HCT116 (cell line): ENCODE data around the gene SLC35F1. TPM values are rescaled to one million over a fixed set of nuclear protein-coding genes. Genes with fewer than 3 reads are reported as not detected.

Experiments
- ATAC-seq: fragments of 200-7000 bp; cut with Tn5 transposase; 2 replicates; pipeline ENCODE4 v1.9.1; 2020; ENCODE audit warnings: mild to moderate bottlenecking, moderate library complexity
- BruUV-seq: library from RNA; stranded (reverse); fragments of 400-500 nt; replicated peaks from 2 replicates; lab custom pipeline; 2021; lab: Mats Ljungman, UMichigan
- CTCF ChIA-PET: fragments of 300-600 bp; sonication (Branson Sonifier 250); formaldehyde crosslinking; loops from one replicate; lab custom pipeline; 2021; ENCODE audit warnings: antibody characterized with exemption; lab: Charles Lee
- POLR2A ChIA-PET: fragments of 300-600, 350-600 bp; sonication (Branson Sonifier 250); formaldehyde crosslinking; loops from one replicate; lab custom pipeline; 2021; ENCODE audit warnings: antibody characterized with exemption; lab: Charles Lee
- RAD21 ChIA-PET, 2 experiments: fragments of 300-600 bp; sonication (Branson Sonifier 250); formaldehyde crosslinking; loops; one replicate each; lab custom pipeline; 2023; ENCODE audit warnings: low total read pairs in 2 of 2; ENCODE audit not compliant: uncharacterized antibody in 2 of 2, unreplicated experiment in 2 of 2, low non-redundant PET in 1 of 2; lab: Charles Lee
- DNase-seq: peaks from one replicate; pipeline ENCODE4 v3.0.0-alpha.2; 2010; ENCODE audit warnings: low read depth, low spot score
- H2AFZ ChIP-seq: fragments of 200-600 bp; shearing (Covaris generic), sonication (generic); 2 replicates; pipeline ENCODE4 v1.6.1; 2017; ENCODE audit warnings: low read depth, mixed run types, mixed read lengths, antibody characterized with exemption, low read length; ENCODE audit not compliant: poor library complexity, severe bottlenecking
- H3K27ac ChIP-seq: 2 replicates; pipeline ENCODE4 v1.5.1; 2012; ENCODE audit warnings: low read depth, low read length
- H3K27me3 ChIP-seq: fragments of 200-600 bp; sonication (generic); 2 replicates; pipeline ENCODE4 v1.6.1; 2016; ENCODE audit warnings: mixed run types, low read length, mixed read lengths; ENCODE audit not compliant: insufficient read depth
- H3K36me3 ChIP-seq, 2 experiments: fragments of 200-500 bp in 1 of 2; fragments of 200-600 bp in 1 of 2; sonication (Bioruptor generic) in 1 of 2; sonication (generic) in 1 of 2; 2 replicates each; pipeline versions ENCODE4 v1.5.1 to v1.6.1; 2014 to 2016; ENCODE audit warnings: low read length in 2 of 2, inconsistent platforms in 1 of 2, mixed read lengths in 1 of 2, mixed run types in 1 of 2; ENCODE audit not compliant: insufficient read depth in 2 of 2, control insufficient read depth in 1 of 2
- H3K4me1 ChIP-seq, 2 experiments: fragments of 200-600 bp in 1 of 2; sonication (generic) in 1 of 2; 2 replicates each; pipeline versions ENCODE4 v1.5.1 to v1.6.1; 2012 to 2017; ENCODE audit warnings: low read length in 2 of 2, inconsistent platforms in 1 of 2, mild to moderate bottlenecking in 1 of 2, mixed read lengths in 1 of 2, mixed run types in 1 of 2, moderate library complexity in 1 of 2; ENCODE audit not compliant: insufficient read depth in 2 of 2, control insufficient read depth in 1 of 2
- H3K4me2 ChIP-seq: fragments of 200-600 bp; sonication (generic); 2 replicates; pipeline ENCODE4 v1.6.1; 2017; ENCODE audit warnings: mixed run types, low read length, mixed read lengths
- H3K4me3 ChIP-seq, 2 experiments: fragments of 200-600 bp in 1 of 2; sonication (generic) in 1 of 2; replicated peaks in 1 of 2; 2 replicates each; pipeline ENCODE4 v1.5.1; 2011 to 2016; ENCODE audit warnings: low read length in 2 of 2, control low read depth in 1 of 2, low read depth in 1 of 2, mild to moderate bottlenecking in 1 of 2, mixed read lengths in 1 of 2, mixed run types in 1 of 2
- H3K79me2 ChIP-seq: fragments of 200-600 bp; sonication (generic); 2 replicates; pipeline ENCODE4 v1.6.1; 2017; ENCODE audit warnings: mild to moderate bottlenecking, mixed run types, low read length, moderate library complexity, mixed read lengths; ENCODE audit not compliant: insufficient read depth
- H3K9ac ChIP-seq: fragments of 200-600 bp; sonication (generic); 2 replicates; pipeline ENCODE4 v1.6.1; 2016; ENCODE audit warnings: low read length, mixed read lengths
- H3K9me2 ChIP-seq: fragments of 200-600 bp; sonication (generic), shearing (Covaris generic); 2 replicates; pipeline ENCODE4 v1.6.1; 2017; ENCODE audit warnings: mixed run types, mild to moderate bottlenecking, moderate library complexity; ENCODE audit not compliant: insufficient read depth
- H3K9me3 ChIP-seq, 2 experiments: fragments of 200-500 bp in 1 of 2; fragments of 200-600 bp in 1 of 2; sonication (Bioruptor generic) in 1 of 2; sonication (generic) in 1 of 2; 2 replicates each; pipeline ENCODE4 v1.6.1; 2014 to 2017; ENCODE audit warnings: low read length in 2 of 2, mixed read lengths in 2 of 2, inconsistent platforms in 1 of 2, low read depth in 1 of 2, mild to moderate bottlenecking in 1 of 2, mixed run types in 1 of 2, moderate library complexity in 1 of 2; ENCODE audit not compliant: control insufficient read depth in 1 of 2, insufficient read depth in 1 of 2
- H4K20me1 ChIP-seq: fragments of 200-600 bp; sonication (generic), shearing (Covaris generic); 2 replicates; pipeline ENCODE4 v1.6.1; 2017; ENCODE audit warnings: mixed run types, mild to moderate bottlenecking, moderate library complexity; ENCODE audit not compliant: insufficient read depth
- CEBPB ChIP-seq: IDR thresholded peaks from 2 replicates; pipeline ENCODE4 v1.6.1; 2012; ENCODE audit warnings: low read depth
- EGR1 ChIP-seq: IDR thresholded peaks from 2 replicates; pipeline ENCODE4 v1.6.1; 2012; ENCODE audit warnings: low read depth
- ELF1 ChIP-seq: IDR thresholded peaks from 2 replicates; pipeline ENCODE4 v1.6.1; 2012; ENCODE audit warnings: low read depth, borderline replicate concordance
- EZH2 ChIP-seq: fragments of 200-600 bp; sonication (generic); IDR thresholded peaks from 2 replicates; pipeline ENCODE4 v1.6.1; 2017; ENCODE audit warnings: antibody characterized with exemption, mixed run types
- EZH2phosphoT487 ChIP-seq: fragments of 200-600 bp; IDR thresholded peaks from 2 replicates; pipeline ENCODE4 v1.6.1; 2018; ENCODE audit warnings: antibody characterized with exemption, borderline replicate concordance
- FOSL1 ChIP-seq: IDR thresholded peaks from 2 replicates; pipeline ENCODE4 v1.6.1; 2012; ENCODE audit warnings: low read depth
- JUND ChIP-seq: IDR thresholded peaks from 2 replicates; pipeline ENCODE4 v1.6.1; 2012
- MAX ChIP-seq: IDR thresholded peaks from 2 replicates; pipeline ENCODE4 v1.6.1; 2012
- POLR2A ChIP-seq: IDR thresholded peaks from 2 replicates; pipeline ENCODE4 v1.7.0; 2011; ENCODE audit warnings: borderline replicate concordance; ENCODE audit not compliant: insufficient read depth, insufficient read length; ENCODE audit errors: extremely low read depth
- RAD21 ChIP-seq: IDR thresholded peaks from 2 replicates; pipeline ENCODE4 v1.6.1; 2012; ENCODE audit warnings: low read depth, mild to moderate bottlenecking
- REST ChIP-seq: IDR thresholded peaks from 2 replicates; pipeline ENCODE4 v1.6.1; 2012; ENCODE audit warnings: low read depth
- SP1 ChIP-seq: IDR thresholded peaks from 2 replicates; pipeline ENCODE4 v1.6.1; 2012; ENCODE audit warnings: low read depth
- SRF ChIP-seq: IDR thresholded peaks from 2 replicates; pipeline ENCODE4 v1.6.1; 2012; ENCODE audit warnings: low read depth
- TCF7L2 ChIP-seq: IDR thresholded peaks from 2 replicates; pipeline ENCODE4 v1.7.0; 2011; ENCODE audit warnings: borderline replicate concordance, inconsistent platforms; ENCODE audit not compliant: insufficient read depth, insufficient read length; ENCODE audit errors: extremely low read depth
- YY1 ChIP-seq: IDR thresholded peaks from 2 replicates; pipeline ENCODE4 v1.6.1; 2011; ENCODE audit warnings: low read length, low read depth, moderate library complexity, mild to moderate bottlenecking; ENCODE audit not compliant: insufficient replicate concordance; ENCODE audit errors: extremely low read depth
- ZBTB33 ChIP-seq: IDR thresholded peaks from 2 replicates; pipeline ENCODE4 v1.6.1; 2011; ENCODE audit warnings: mild to moderate bottlenecking, low read length, moderate library complexity; ENCODE audit not compliant: insufficient replicate concordance; ENCODE audit errors: extremely low read depth
- ZFX ChIP-seq: fragments of 450-650 bp; IDR thresholded peaks from 2 replicates; pipeline ENCODE4 v1.6.1; 2017
- ZNF274 ChIP-seq: fragments of 200-500 bp; sonication (Bioruptor generic); IDR thresholded peaks from 2 replicates; pipeline ENCODE4 v1.6.1; 2014; ENCODE audit warnings: mild to moderate bottlenecking, low read depth, low read length, inconsistent platforms
- intact Hi-C: fragments of 100-400 bp; cut with micrococcal nuclease; formaldehyde crosslinking; loops from 2 replicates; pipeline ENCODE4 v1.10.0; 2022
- total RNA-seq: library from RNA; stranded (reverse); gene quantifications from one replicate; pipeline ENCODE4 v1.2.1, GENCODE V29; 2021; ENCODE audit not compliant: unreplicated experiment

SLC35F1 gene
- total RNA-seq, 1 experiment from 2014 or later: 0.07 TPM

DNA sequence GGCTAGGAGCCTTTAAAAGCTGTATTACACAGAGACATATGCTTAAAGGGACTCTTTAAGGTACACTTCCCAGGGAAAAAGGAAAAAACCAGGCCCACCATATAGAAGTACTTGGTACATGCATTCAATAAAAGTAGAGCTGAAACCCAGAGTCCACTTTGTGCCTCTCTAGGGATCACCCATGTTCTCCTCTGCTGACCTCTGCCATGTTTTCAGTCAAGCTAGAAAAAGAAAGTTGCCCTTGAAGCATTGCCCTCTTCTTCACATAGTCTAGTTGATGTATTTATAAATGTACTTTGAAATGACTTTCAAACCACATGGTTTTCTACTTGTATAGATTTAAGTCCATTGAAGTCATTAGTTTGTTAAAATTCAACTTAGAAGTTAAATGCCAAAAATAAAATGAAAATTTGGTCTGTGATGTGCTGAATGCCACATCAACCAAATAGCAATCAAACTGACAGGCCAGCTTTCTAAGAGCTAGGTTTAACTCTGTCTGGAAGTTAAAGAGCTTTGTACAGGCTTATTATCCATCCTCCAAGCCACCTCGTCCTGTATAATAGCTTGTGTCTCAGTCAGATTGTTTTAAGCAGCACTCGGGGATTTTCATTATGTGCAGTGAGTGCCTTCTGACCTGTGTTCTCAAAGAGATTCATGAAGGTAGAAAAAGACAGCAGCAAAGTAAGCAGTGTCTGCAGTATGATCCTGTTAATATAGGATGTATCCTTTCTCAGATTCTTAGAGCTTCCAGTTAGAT lies 402.5 kb downstream of the SLC35F1 start (continued):
- TF ChIP-seq ZBTB33 (no peak), ZFX (no peak), EZH2 (no peak)

DNA sequence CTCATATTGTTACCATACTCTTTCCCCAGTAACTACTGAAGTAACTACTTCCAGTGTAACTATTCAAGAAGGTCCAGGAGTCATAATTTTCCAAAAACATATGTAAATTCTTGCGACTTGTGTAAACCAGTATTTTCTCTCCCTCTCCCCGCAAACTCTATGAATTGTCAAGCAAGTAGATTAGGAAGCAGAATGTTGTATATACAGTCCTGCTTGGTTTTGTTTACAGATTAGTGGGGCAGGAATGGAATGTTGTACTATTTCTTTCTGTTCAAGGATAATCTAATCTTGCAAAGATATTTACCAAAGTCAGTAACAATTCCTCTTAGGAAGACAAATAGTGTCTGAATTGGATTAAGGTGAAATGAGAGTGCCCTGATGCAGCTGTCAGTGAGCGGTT lies 406.1 kb downstream of the SLC35F1 start:
- POLR2A ChIA-PET: no interaction called here
- no peaks in the 10 kb centered on the region for H3K4me1 ChIP-seq
- H3K36me3 ChIP-seq: no peaks in the 10 kb centered on the region
- TF ChIP-seq CEBPB: no peak
- TF ChIP-seq TCF7L2: no peak
- no peak for TF ChIP-seq EZH2
- no peak for TF ChIP-seq REST
- no peak for TF ChIP-seq ZFX
- no peak for TF ChIP-seq JUND
- TF ChIP-seq MAX: no peak
- TF ChIP-seq EZH2phosphoT487: no peak
- no peak for TF ChIP-seq RAD21
- no peak for TF ChIP-seq YY1
- TF ChIP-seq ELF1: no peak
- TF ChIP-seq POLR2A: no peak
- TF ChIP-seq EGR1: no peak
- no peak for TF ChIP-seq FOSL1
- TF ChIP-seq SP1: no peak
- TF ChIP-seq ZNF274: no peak
- no peak for TF ChIP-seq SRF
- no peak overlapping the region for H3K27ac ChIP-seq
- no TSS peak for BruUV-seq
- H3K9ac ChIP-seq: no peak overlapping the region
- H3K9me3 ChIP-seq: no peaks in the 10 kb centered on the region
- H3K9me2 ChIP-seq: no peaks in the 10 kb centered on the region
- RAD21 ChIA-PET: no interaction called here
- no peaks in the 10 kb centered on the region for H4K20me1 ChIP-seq
- no peak overlapping the region for H3K4me3 ChIP-seq
- intact Hi-C loops: no loop called here
- CTCF ChIA-PET: no interaction called here
- no peak for DNase-seq
- H2AFZ ChIP-seq: no peak overlapping the region
- no peak overlapping the region for H3K4me2 ChIP-seq
- H3K79me2 ChIP-seq: no peaks in the 10 kb centered on the region
- no peaks in the 10 kb centered on the region for H3K27me3 ChIP-seq
- no peak for ATAC-seq
